ENCODE measurements around the gene CDH23. TPM values are rescaled to one million over a fixed set of nuclear protein-coding genes. Genes with fewer than 3 reads are reported as not detected.
A peak's percentile ranks its signal among the peaks of the same experiment; 100 is the strongest.

The CDH23 gene
- total RNA-seq, 6 donors from 2014 or later = 4.7 to 29.3 (median 10.4) TPM

- H3K4me3 ChIP-seq = no peak overlapping the region
- peaks cover 41 to 68% (median 62%) of the 10 kb centered on the region in 4 donors for H3K36me3 ChIP-seq
- H3K9me3 ChIP-seq = no peaks in the 10 kb centered on the region
- no peak overlapping the region for H3K27ac ChIP-seq
- ATAC-seq (ENCODE audit: low FRiP score in 2 of 2) = no peak
- no peak for TF ChIP-seq CTCF (IDR thresholded peaks at IDR 0.05)
- no peak for TF ChIP-seq POLR2A (IDR thresholded peaks at IDR 0.05)
- no peak for TF ChIP-seq EP300 (IDR thresholded peaks at IDR 0.05)
- no peak for TF ChIP-seq POLR2AphosphoS5 (IDR thresholded peaks at IDR 0.05)
- DNase-seq = no peak
- H3K4me1 ChIP-seq = peaks cover 13 to 27% (median 20%) of the 10 kb centered on the region in 4 donors
- WGBS, 2 donors = 93 to 95% methylated on average over 16 to 19 of the region's 19 CpGs
- no peaks in the 10 kb centered on the region for H3K27me3 ChIP-seq
These were observed 435.2 kb downstream of the CDH23 start for GRCh38 chr10:71831646-71832552.

- Histone ChIP-seq H3K9me3 (no peaks in the 10 kb centered on the region), H3K4me3 (no peak overlapping the region), H3K27me3 (no peaks in the 10 kb centered on the region), H3K36me3 (peaks cover 33 to 58% (median 51%) of the 10 kb centered on the region in 4 donors), H3K4me1 (peaks cover 22 to 37% (median 30%) of the 10 kb centered on the region in 4 donors), H3K27ac (no peak overlapping the region)
- ATAC-seq (ENCODE audit: low FRiP score in 2 of 2) = no peak
- DNase-seq = no peak
- WGBS, 2 donors = 78 to 80% methylated on average over 5 of the region's 5 CpGs
- TF ChIP-seq POLR2AphosphoS5 (IDR thresholded peaks at IDR 0.05) = no peak
- no peak for TF ChIP-seq CTCF (IDR thresholded peaks at IDR 0.05)
- no peak for TF ChIP-seq EP300 (IDR thresholded peaks at IDR 0.05)
- TF ChIP-seq POLR2A (IDR thresholded peaks at IDR 0.05) = no peak
These were observed 436.2 kb downstream of the CDH23 start for GRCh38 chr10:71832967-71833366.

- 97 to 99% methylated on average over 7 to 8 of the region's 8 CpGs for WGBS, 2 donors
- Histone ChIP-seq H3K27ac (peak overlapping the region in 1 of 4 donors; percentile 16), H3K4me1 (peaks cover 29 to 45% (median 37%) of the 10 kb centered on the region in 4 donors), H3K9me3 (no peaks in the 10 kb centered on the region), H3K36me3 (peaks cover 25 to 50% (median 44%) of the 10 kb centered on the region in 4 donors), H3K4me3 (no peak overlapping the region), H3K27me3 (no peaks in the 10 kb centered on the region)
- ATAC-seq (ENCODE audit: low FRiP score in 2 of 2) = no peak
- no peak for DNase-seq
- no peak for TF ChIP-seq POLR2AphosphoS5 (IDR thresholded peaks at IDR 0.05)
- TF ChIP-seq EP300 (IDR thresholded peaks at IDR 0.05) = no peak
- no peak for TF ChIP-seq CTCF (IDR thresholded peaks at IDR 0.05)
- TF ChIP-seq POLR2A (IDR thresholded peaks at IDR 0.05) = no peak
These were observed 437.0 kb downstream of the CDH23 start for GRCh38 chr10:71833451-71834342.

GRCh38 chr10:71834343-71834674 lies 437.6 kb downstream of the CDH23 start:
- Histone ChIP-seq H3K4me1 (peaks cover 35 to 51% (median 40%) of the 10 kb centered on the region in 4 donors), H3K9me3 (no peaks in the 10 kb centered on the region), H3K36me3 (peaks cover 19 to 44% (median 39%) of the 10 kb centered on the region in 4 donors), H3K27ac (no peak overlapping the region), H3K27me3 (no peaks in the 10 kb centered on the region), H3K4me3 (no peak overlapping the region)
- WGBS, 2 donors = 97 to 98% methylated on average over 14 of the region's 14 CpGs
- no peak for DNase-seq
- TF ChIP-seq POLR2A (IDR thresholded peaks at IDR 0.05) (no peak), EP300 (IDR thresholded peaks at IDR 0.05) (no peak), POLR2AphosphoS5 (IDR thresholded peaks at IDR 0.05) (no peak), CTCF (IDR thresholded peaks at IDR 0.05) (no peak)
- no peak for ATAC-seq (ENCODE audit: low FRiP score in 2 of 2)

All from upper lobe of left lung (tissue), 6 donors.